Measurements from ENCODE around the gene UNC13A.

Gene UNC13A

DNA sequence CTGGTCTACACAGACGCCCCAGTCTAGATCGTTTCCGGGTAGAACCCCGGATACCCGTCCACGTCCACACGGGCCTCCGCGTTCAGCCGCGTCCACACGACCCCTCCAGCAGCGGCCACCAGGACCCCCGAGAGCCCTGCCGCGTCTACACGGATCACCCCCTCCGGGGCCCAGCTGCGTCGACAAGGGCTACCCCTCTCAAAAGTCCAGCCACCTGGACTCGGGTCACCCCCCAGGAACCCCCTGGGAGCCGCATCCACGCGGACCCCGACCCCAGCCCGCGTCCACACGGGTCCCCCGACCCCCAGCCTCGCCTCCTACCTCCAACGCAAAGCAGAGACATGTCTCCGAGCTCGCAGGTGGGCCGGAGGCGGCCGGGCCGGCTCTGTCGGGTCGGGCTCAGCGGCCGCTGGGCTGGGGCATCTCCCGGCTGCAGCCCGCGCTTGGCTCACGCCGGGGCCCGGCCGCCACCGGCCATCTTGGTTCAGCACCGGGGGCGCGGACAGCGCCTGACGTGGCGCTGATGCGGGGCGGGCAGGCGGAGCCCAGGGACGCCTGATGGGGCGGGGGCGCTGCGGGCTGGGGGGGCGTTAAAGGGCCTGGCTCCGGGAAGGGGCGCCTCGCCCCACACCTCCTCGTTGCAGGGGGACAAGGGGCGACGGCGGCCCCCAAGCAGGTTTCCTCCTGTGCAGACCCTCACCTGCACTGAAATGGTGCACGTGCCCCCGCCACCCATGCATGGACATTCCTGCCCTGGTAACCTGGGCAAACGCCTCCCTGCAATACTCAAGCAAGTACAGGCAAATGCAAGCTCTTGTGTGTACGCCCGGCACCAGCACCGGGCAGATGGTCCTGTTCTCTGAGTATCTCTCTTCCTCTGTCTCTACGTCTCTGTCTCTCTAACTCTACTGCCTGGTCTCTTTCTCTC lies at the start of gene UNC13A:
Gene UNC13A (minus strand): TSS at position 498 of the 928 bp plus-strand sequence. CDS start 155 bp downstream, at position 343.
- no peak for DNase-seq (ENCODE audit: low read depth)

DNA sequence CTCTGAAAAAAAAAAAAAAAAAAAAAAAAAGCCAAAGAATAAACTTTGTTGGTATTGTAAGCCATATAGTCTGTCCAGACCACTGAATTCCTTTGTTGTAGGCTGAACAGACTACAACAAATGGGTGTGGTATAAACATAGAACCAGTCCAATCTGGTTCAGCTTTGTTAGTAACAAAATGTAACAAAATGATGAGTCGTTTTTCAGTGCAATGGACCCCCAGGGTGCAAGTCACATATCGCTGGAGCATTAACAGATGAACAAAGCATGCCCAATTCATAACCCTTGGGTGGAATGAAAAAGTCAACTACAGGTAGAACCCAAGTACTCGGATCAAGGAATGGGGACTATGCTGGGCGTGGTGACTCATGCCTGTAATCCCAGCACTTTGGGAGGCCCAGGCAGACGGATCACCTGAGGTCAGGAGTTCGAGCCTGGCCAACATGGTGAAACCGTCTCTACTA lies 49.6 kb upstream of the UNC13A start:
- no peak for DNase-seq (ENCODE audit: low read depth)

DNA sequence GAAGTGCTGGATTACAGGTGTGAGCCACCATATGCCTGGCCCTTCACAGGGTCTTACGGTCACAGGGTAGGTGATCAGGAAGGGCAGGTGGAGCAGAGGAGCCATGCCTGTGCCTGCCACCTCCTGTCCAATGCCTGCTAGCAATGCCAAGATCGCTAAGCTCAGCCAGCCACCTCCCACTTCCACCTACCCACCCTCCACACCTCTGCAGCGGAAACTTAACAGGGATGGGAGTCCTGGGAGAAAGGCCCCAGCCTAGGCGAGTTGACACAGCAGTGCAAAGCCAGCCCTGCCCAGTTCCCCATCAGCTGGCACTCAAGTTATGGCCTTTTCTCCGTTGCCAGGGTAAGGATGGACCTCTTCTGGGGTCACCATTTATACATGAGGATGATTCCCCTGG lies 47.3 kb upstream of the UNC13A start:
- DNase-seq (ENCODE audit: low read depth), result no peak

DNA sequence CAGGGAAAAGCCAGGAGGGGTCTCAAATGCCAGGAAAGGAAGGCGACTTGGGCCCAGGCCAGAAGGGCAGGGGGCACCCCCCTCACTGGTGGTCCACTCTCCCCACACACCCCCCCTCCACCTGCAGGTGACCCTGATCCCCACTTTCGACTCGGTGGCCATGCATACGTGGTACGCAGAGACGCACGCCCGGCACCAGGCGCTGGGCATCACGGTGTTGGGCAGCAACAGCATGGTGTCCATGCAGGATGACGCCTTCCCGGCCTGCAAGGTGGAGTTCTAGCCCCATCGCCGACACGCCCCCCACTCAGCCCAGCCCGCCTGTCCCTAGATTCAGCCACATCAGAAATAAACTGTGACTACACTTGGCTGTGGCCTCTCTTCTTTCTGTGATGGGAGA lies 46.0 kb upstream of the UNC13A start:
- DNase-seq (ENCODE audit: low read depth), result no peak

DNA sequence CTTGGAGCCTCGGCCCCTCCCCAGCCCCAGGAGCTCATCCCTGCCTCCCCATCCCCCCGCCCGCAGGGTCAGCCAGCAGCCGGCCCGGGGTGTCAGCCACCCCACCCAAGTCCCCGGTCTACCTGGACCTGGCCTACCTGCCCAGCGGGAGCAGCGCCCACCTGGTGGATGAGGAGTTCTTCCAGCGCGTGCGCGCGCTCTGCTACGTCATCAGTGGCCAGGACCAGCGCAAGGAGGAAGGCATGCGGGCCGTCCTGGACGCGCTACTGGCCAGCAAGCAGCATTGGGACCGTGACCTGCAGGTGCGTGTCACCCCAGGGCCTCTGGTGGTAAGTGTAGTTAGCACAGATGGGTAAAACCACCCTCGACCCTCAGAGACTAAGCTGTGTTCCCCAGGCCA lies 45.0 kb upstream of the UNC13A start:
- DNase-seq (ENCODE audit: low read depth), result no peak

DNA sequence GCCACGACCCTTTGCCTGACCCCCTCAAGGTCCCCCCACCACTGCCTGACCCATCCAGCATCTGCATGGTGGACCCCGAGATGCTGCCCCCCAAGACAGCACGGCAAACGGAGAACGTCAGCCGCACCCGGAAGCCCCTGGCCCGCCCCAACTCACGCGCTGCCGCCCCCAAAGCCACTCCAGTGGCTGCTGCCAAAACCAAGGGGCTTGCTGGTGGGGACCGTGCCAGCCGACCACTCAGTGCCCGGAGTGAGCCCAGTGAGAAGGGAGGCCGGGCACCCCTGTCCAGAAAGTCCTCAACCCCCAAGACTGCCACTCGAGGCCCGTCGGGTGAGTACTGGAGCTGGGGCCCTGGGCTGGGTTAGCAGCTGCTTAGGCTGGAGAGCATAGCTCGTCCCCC lies 39.7 kb upstream of the UNC13A start:
- no peak for DNase-seq (ENCODE audit: low read depth)

DNA sequence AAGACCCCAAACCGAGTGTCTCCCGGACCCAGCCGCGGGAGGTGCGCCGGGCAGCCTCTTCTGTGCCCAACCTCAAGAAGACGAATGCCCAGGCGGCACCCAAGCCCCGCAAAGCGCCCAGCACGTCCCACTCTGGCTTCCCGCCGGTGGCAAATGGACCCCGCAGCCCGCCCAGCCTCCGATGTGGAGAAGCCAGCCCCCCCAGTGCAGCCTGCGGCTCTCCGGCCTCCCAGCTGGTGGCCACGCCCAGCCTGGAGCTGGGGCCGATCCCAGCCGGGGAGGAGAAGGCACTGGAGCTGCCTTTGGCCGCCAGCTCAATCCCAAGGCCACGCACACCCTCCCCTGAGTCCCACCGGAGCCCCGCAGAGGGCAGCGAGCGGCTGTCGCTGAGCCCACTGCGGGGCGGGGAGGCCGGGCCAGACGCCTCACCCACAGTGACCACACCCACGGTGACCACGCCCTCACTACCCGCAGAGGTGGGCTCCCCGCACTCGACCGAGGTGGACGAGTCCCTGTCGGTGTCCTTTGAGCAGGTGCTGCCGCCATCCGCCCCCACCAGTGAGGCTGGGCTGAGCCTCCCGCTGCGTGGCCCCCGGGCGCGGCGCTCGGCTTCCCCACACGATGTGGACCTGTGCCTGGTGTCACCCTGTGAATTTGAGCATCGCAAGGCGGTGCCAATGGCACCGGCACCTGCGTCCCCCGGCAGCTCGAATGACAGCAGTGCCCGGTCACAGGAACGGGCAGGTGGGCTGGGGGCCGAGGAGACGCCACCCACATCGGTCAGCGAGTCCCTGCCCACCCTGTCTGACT lies 39.0 kb upstream of the UNC13A start:
- DNase-seq (ENCODE audit: low read depth), result no peak

DNA sequence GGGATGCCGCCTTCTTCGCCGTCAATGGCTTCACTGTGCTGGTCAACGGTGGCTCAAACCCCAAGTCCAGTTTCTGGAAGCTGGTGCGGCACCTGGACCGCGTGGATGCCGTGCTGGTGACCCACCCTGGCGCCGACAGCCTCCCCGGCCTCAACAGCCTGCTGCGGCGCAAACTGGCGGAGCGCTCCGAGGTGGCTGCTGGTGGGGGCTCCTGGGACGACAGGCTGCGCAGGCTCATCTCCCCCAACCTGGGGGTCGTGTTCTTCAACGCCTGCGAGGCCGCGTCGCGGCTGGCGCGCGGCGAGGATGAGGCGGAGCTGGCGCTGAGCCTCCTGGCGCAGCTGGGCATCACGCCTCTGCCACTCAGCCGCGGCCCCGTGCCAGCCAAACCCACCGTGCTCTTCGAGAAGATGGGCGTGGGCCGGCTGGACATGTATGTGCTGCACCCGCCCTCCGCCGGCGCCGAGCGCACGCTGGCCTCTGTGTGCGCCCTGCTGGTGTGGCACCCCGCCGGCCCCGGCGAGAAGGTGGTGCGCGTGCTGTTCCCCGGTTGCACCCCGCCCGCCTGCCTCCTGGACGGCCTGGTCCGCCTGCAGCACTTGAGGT lies 38.1 kb upstream of the UNC13A start:
- DNase-seq (ENCODE audit: low read depth), result no peak

DNA sequence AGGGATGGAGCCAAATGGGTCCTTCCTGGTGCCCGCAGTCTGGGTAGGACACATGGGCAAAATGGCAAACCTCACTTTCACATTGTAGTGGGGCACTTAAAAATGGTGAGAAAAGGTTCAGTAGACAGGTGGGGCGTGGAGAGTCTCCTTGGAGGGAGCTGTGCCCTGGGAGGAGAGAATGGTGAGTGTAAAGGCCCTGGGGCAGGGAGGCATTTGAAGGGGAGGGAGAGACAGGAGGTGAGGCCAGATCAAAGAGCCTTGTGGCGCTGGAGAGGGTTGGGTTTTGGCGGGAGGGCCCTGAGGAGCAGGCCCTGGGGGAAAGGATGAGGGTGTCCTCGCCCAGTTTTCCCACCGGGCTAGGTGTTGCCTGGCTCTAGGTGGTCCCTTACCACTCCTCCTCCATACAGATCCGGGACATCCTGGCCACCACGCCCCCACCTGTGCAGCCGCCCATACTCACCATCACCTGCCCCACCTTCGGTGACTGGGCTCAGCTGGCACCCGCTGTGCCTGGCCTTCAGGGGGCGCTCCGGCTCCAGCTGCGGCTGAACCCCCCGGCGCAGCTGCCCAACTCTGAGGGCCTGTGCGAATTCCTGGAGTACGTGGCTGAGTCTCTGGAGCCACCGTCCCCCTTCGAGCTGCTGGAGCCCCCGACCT lies 37.4 kb upstream of the UNC13A start:
- DNase-seq (ENCODE audit: low read depth), result no peak

DNA sequence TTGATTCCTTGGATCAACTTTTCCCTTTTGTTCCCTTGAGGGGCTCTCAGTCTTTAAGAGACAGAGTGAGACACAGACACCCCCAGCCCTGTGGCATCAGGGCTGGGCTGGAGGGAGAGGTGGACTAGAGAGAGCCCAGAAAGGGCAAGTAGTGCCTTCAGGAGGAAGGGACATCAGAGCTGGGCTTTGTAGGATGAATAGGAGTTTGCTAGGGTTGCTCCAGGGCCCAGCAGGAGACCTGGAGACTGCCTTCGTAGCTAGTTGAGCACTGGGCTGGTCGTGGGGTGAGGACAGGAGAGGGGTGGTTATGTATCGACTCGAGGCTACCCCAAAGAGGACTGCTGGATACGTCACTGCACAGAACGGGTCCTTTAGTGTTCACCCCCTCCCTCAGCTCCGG lies 36.5 kb upstream of the UNC13A start:
- DNase-seq (ENCODE audit: low read depth), result no peak

DNA sequence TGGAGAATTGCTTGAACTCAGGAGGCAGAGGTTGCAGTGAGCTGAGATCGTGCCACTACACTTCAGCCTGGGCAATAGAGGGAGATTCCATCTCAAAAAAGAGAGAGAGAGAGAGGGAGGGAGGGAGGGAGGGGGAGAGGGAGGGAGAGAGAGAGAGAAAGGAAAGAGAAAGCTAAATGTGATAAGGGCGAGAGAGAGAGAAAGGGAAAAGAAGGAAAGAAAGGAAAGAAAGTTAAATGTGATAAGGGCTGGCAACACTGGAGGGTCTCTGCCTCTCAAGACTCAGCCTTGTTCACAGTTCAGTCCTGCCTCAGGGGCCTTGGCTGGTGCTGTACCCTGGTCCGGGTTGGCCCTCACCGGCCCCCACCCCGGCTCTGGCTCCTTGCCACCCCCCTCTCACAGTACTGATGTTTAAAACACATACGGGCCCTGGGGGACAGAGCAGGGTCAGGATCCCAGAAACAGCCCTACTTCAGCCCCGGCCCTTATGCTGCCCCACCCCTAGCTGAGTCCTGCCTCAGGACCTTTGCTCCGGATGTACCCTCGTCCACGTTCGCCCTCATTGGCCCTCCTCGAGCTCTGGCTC lies 34.6 kb upstream of the UNC13A start:
- no peak for DNase-seq (ENCODE audit: low read depth)

DNA sequence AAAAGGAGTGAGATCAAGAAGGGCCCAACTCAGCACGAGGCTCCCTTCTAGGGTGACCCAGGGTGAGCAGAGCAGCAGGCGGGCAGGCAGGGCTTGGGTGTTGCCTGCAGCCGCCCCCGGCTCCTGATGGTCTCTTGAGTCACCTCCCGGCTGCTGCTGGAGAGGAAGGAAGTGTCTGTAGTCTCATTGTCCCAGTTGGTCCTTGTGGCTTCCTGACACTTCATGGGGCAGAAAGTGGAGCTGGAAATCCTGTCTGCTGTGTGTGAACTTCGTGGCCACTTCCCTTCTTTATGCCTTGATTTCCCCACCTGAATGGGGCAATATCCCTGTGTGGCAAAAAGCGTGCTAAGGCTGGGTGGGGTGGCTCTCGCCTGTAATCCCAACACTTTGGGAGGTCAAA lies 33.7 kb upstream of the UNC13A start:
- no peak for DNase-seq (ENCODE audit: low read depth)

DNA sequence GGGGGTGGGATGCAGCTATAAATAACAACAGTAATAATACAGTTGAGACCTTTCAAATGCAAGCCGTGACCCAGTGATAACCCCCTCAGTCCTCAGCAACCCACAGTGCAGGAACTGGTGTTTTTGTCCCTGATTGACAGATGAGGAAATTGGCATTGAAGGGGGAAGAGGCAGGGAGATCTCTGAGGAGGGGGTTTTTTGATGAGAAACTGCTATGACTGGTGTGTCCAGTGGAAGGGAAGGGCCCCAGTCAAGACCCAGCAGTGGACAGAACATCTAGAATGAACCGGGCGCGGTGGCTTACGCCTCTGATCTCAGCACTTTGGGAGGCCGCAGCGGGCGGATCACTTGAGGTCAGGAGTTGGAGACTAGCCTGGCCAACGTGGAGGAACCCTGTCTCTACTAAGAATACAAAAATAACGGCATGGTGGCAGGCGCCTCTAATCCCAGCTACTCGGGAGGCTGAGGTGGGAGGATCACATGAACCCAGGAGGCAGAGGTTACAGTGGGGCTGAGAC lies 33.0 kb upstream of the UNC13A start:
- DNase-seq (ENCODE audit: low read depth), result no peak

DNA sequence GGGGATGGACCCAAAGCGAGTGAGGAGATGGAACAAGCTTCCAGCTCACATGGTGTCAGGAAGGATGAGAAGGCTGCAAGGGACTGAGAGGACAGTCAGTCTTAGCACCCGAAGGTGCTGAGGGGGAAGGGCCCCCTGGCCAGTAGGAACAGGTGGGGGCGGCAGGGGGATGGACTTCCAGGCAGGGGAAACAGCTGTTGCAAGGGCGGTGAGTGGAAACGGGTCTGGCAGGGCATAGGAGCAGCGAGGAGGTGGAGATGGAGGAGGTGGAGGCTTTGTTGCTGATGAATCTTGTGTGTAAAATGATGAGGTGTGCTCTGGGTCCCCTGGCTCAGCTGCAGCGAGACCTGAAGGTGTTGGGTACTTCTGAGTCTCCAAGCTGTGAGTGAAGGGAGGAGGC lies 32.3 kb upstream of the UNC13A start:
- no peak for DNase-seq (ENCODE audit: low read depth)

DNA sequence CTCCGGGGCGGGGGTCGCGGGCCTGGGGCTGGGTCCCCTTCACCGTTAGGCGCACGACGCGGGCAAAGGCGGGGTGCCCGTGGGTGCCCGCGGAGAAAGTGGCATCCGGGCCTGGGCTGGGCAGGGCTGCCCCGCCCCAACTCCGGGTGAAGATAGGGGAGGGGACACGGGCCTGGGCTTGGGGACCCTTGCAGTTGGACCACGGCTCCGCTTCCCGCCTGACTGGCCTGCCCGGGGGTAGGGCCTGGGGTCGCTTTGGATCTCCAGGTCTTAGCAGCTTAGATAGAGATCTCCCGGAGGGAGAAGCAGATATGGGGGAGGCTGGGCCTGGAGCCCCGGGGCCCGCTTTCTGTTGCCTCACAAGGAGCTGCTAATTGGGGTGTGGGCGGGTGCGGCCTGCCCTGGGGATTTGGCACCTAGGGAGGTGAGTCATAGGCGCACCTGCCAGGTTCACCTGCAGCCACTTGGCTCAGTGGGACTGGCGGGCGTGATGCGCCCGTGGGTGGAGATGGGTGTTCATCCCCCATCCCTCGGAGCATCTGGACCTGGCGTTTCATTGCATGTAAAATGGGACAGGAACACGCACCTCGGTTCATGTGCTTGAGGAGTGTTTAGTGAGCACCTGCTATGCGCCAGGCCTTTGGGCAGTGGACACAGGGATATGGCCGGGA lies 31.7 kb upstream of the UNC13A start:
- no peak for DNase-seq (ENCODE audit: low read depth)

DNA sequence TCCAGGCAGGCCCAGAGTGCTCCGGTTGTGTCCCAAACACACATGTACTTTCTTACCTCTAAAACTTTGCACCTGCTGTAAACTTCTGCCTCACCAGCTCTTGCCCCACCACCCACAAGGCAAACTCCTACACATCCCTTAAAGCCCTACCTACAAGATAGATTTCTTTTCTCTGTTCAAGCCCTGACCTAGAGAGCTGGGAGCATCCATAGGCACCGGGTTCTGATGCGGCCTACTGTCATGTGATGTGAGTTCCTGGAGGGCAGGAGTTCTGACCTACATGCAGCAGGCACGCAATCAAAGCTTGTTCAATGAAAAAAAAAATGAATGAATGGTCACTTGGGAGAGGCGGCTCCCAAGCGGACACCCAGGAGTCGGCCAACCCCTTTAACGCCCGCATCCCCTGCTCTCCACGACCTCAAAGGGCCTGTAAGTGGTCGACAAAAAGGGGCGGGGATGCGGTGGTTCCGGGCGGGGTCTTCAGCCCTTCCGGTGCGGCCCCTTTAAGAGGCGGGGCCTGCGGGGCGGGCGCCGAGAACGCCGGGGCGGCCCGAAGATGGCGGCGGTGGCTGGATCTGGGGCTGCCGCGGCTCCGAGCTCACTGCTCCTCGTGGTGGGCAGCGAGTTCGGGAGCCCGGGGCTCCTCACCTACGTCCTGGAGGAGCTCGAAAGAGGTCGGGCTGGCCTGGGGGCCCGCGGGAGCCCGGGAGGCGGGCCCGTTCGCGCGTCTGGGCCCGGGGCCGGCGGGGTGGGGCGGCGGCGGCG lies 31.0 kb upstream of the UNC13A start, which contains the start of gene MAP1S:
Gene MAP1S (plus strand): TSS at position 534 of the 765 bp plus-strand sequence. CDS start 23 bp downstream, at position 557.
- no peak for DNase-seq (ENCODE audit: low read depth)

DNA sequence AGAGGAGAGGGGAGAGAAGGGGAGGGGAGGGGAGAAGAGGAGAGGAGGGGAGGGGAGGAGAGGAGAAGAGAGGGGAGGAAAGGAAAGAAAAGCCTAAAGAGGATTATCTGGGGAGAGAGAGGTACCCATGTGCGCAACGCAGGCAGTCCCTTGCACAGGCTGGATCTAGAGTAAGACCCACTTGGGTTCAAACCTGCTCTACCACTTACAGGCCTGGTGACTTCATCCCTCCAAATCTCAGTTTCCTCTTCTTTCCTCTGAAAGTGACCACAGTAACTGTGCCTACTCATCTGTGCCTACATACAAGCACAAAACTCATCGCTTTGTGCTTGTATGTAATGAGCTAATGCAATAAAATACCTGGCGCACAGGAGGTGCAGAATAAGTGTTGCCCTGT lies 30.4 kb upstream of the UNC13A start:
- no peak for DNase-seq (ENCODE audit: low read depth)

DNA sequence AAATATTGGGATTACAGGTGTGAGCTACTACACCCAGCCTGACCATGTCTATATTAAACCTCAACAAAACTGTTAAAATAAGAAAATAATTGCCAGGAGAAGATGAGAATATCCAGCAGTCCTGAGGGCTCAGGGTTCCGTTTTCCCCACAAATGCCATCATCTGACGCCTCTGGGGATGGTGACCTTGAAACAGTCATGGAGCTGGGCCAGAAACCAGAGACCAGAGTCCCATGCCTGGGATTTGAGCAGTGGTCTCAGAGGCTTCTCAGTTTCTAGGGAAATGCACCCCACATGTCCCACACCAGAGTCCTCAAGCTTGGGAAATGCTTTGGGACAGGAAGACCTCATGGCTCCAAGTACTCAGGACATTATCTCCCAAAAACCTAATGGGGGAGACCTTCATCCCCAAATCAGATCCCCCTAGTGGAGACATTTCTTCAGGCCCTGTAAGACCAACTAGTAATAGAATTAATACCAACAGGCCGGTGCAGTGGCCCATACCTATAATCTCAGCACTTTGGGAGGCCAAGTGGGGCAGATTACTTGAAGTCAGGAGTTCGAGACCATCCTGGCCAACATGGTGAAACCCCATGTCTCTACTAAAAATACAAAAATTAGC lies 28.3 kb upstream of the UNC13A start:
- no peak for DNase-seq (ENCODE audit: low read depth)

DNA sequence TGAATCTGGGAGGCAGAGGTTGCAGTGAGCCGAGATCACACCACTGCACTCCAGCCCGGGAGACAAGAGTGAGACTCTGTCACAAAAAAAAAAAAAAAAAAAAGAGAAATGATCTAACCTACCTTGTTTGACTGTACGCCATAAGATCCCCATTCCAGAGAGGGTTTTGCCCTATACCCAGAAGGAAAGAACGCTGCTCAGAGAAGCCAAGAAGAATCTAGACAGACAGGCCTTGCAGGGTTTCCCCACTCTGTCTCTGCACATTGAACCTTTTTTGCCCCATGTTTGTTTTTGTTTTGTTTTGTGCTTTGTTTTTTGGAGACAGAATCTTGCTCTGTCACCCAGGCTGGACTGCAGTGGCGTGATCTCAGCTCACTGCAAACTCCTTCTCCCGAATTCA lies 23.7 kb upstream of the UNC13A start:
- no peak for DNase-seq (ENCODE audit: low read depth)

Measured in non-pigmented ciliary epithelial cell (primary cell).